Upper lobe of left lung (tissue), 4 donors: ENCODE data around the gene ARHGAP24.

Experiments
- POLR2AphosphoS5 ChIP-seq, 2 donors: sonication (generic); formaldehyde crosslinking; IDR thresholded peaks; one replicate each; pipeline ENCODE4 v1.5.1; 2017; ENCODE audit warnings: antibody characterized with exemption in 2 of 2
- TF ChIP-seq, protein P1 (sequence below), 6 experiments: fragments of 450-650 bp in 4 of 6; fragments of 200-600 bp in 2 of 6; sonication (generic) in 2 of 6; IDR thresholded peaks; one replicate each; pipeline ENCODE4 v1.5.1; 2016 to 2019; ENCODE audit warnings: antibody characterized with exemption in 6 of 6

DNA sequence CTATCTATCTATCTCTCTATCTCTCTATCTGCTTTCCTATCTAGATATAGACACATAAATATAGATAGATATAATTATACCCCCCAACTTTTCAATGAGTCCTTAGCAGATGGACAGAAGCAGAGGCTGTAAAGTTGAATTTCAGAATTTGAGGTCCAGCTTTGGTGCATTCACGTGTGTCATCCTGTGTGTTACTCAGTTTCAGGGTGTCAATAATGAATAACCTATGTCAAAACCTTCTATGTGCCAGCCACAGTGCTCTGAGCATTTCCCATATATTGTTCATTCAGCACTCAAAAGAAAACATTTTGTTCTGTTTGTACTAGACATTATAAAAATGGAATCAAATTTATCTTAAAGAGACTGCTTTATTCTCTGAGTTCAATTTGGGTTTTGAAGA, 310.0 kb downstream of the ARHGAP24 start:
- TF ChIP-seq POLR2AphosphoS5 (IDR thresholded peaks at IDR 0.05), result no peak
- TF ChIP-seq, protein P1, sequence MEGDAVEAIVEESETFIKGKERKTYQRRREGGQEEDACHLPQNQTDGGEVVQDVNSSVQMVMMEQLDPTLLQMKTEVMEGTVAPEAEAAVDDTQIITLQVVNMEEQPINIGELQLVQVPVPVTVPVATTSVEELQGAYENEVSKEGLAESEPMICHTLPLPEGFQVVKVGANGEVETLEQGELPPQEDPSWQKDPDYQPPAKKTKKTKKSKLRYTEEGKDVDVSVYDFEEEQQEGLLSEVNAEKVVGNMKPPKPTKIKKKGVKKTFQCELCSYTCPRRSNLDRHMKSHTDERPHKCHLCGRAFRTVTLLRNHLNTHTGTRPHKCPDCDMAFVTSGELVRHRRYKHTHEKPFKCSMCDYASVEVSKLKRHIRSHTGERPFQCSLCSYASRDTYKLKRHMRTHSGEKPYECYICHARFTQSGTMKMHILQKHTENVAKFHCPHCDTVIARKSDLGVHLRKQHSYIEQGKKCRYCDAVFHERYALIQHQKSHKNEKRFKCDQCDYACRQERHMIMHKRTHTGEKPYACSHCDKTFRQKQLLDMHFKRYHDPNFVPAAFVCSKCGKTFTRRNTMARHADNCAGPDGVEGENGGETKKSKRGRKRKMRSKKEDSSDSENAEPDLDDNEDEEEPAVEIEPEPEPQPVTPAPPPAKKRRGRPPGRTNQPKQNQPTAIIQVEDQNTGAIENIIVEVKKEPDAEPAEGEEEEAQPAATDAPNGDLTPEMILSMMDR (IDR thresholded peaks at IDR 0.05), result no peak
